IgD-negative memory B cell (primary cell): ENCODE data around the gene MXD1. TPM values are rescaled to one million over a fixed set of nuclear protein-coding genes. Genes with fewer than 3 reads are reported as not detected.

ENCODE experiments used
- H3K27ac Mint-ChIP-seq, 3 donors: one replicate each; pipeline ENCODE4 v1.8.0; 2020 to 2022; ENCODE audit warnings: mild to moderate bottlenecking in 3 of 3, mixed read lengths in 3 of 3, moderate library complexity in 1 of 3
- H3K27me3 Mint-ChIP-seq: one replicate; pipeline ENCODE4 v1.8.0; 2021; ENCODE audit warnings: mixed read lengths
- H3K36me3 Mint-ChIP-seq: one replicate; pipeline ENCODE4 v1.8.0; 2020; ENCODE audit warnings: mild to moderate bottlenecking, mixed read lengths
- H3K4me1 Mint-ChIP-seq, 3 donors: one replicate each; pipeline ENCODE4 v1.8.0; 2020 to 2022; ENCODE audit warnings: mixed read lengths in 3 of 3, mild to moderate bottlenecking in 1 of 3
- H3K4me3 Mint-ChIP-seq, 4 donors: one replicate each; pipeline ENCODE4 v1.8.0; 2020 to 2022; ENCODE audit warnings: mild to moderate bottlenecking in 4 of 4, mixed read lengths in 4 of 4, moderate library complexity in 3 of 4
- H3K9me3 Mint-ChIP-seq, 3 donors: one replicate each; pipeline ENCODE4 v1.8.0; 2020 to 2021; ENCODE audit warnings: mixed read lengths in 3 of 3, mild to moderate bottlenecking in 1 of 3
- polyA plus RNA-seq: library from polyadenylated mRNA; unstranded; fragments of 300-500 nt; fragmentation: Illumina TruSeq; gene quantifications from one replicate; pipeline ENCODE4 v1.2.3, GENCODE V29; 2021

The MXD1 gene
- polyA plus RNA-seq, 1 donor from 2014 or later, result 6.8 TPM

- Mint-ChIP-seq H3K36me3 (peaks cover 13% of the 10 kb centered on the region), H3K9me3 (no peaks in the 10 kb centered on the region), H3K4me3 (no peak overlapping the region), H3K27me3 (peaks cover 3% of the 10 kb centered on the region), H3K27ac (no peak overlapping the region), H3K4me1 (no peaks in the 10 kb centered on the region)
Measured at GRCh38 chr2:69989441-69990105, 74.7 kb downstream of the MXD1 start.

Other genes with a start within 250 kb of the MXD1 start
- 121 TPM for gene ANXA4, start 173.0 kb upstream of the MXD1 start, polyA plus RNA-seq
- gene GMCL1, start 85.4 kb upstream of the MXD1 start, polyA plus RNA-seq, result 25.7 TPM
- 79.0 TPM for gene SNRNP27, start 21.2 kb upstream of the MXD1 start, polyA plus RNA-seq
- 0.35 TPM for gene ASPRV1, start 46.5 kb downstream of the MXD1 start, polyA plus RNA-seq
- gene PCBP1, start 172.4 kb downstream of the MXD1 start, polyA plus RNA-seq, result 123 TPM